Sigmoid colon (tissue), 4 donors: ENCODE measurements around the gene POMGNT1.

ENCODE experiments used
- EP300 ChIP-seq, 4 donors: sonication (generic); formaldehyde crosslinking; IDR thresholded peaks; one replicate each; pipeline ENCODE4 v1.6.1; 2017; ENCODE audit warnings: antibody characterized with exemption in 4 of 4
- POLR2A ChIP-seq, 2 donors: fragments of 450-650 bp; IDR thresholded peaks; one replicate each; pipeline ENCODE4 v1.6.1; 2016; ENCODE audit warnings: antibody characterized with exemption in 2 of 2, mild to moderate bottlenecking in 2 of 2, moderate library complexity in 2 of 2
- TF ChIP-seq, protein P1 (sequence below), 4 experiments: fragments of 450-650 bp in 3 of 4; fragments of 200-600 bp in 1 of 4; IDR thresholded peaks; one replicate each; pipeline ENCODE4 v1.5.1; 2016 to 2019; ENCODE audit warnings: antibody characterized with exemption in 4 of 4, mild to moderate bottlenecking in 3 of 4, moderate library complexity in 2 of 4

DNA sequence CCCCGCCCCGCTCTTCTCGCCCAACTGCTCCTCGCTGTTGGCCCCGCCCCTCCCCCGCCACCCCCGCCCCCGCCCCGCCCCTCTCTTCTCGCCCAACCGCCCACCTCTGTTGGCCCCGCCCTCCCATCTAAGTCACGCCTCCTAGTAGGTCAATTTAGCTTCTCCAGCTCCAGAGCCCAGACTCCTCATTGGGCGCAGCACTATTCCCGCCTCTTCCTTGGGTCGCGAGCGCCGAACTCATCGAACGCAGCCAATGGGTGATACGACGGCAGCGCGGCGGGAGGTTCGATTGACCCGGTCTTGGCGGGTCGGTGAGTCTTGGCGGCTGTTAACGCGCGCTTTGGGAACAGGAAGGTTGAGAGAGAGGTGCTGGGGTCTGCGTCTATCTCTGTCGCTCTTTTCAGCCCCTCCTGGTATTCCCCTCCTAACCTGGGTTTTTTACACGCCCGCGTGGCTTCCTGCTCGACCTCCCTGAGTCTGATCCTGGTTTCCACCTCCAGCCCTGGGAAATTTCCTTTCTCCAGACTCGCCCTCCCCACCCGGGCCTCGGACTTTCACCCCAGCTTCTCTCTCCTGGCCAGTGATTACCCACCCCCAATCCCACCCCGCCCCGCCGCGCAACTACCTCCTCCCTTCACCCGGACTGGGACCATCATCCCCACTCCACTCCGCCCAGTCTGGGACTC is 49.3 kb upstream of the POMGNT1 start, which contains the start of gene RAD54L:
- TF ChIP-seq POLR2A (IDR thresholded peaks at IDR 0.05) (no peak), EP300 (IDR thresholded peaks at IDR 0.05) (no peak)
- TF ChIP-seq, protein P1, sequence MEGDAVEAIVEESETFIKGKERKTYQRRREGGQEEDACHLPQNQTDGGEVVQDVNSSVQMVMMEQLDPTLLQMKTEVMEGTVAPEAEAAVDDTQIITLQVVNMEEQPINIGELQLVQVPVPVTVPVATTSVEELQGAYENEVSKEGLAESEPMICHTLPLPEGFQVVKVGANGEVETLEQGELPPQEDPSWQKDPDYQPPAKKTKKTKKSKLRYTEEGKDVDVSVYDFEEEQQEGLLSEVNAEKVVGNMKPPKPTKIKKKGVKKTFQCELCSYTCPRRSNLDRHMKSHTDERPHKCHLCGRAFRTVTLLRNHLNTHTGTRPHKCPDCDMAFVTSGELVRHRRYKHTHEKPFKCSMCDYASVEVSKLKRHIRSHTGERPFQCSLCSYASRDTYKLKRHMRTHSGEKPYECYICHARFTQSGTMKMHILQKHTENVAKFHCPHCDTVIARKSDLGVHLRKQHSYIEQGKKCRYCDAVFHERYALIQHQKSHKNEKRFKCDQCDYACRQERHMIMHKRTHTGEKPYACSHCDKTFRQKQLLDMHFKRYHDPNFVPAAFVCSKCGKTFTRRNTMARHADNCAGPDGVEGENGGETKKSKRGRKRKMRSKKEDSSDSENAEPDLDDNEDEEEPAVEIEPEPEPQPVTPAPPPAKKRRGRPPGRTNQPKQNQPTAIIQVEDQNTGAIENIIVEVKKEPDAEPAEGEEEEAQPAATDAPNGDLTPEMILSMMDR (IDR thresholded peaks at IDR 0.05), result no peak
